CD4-positive, alpha-beta T cell treated with Interleukin-1 beta for 1 hour (primary cell): ENCODE results near the gene PRELID1.
"Not testable (repeated sequence)": the region's sequence is repeated elsewhere in the genome, so short reads cannot be mapped to it uniquely, and the experiment has no call there.

ENCODE experiments used
- DNase-seq, 2 donors: peaks; one replicate each; pipeline ENCODE4 v3.0.0-alpha.2; 2020 to 2022

PRELID1 gene

DNA sequence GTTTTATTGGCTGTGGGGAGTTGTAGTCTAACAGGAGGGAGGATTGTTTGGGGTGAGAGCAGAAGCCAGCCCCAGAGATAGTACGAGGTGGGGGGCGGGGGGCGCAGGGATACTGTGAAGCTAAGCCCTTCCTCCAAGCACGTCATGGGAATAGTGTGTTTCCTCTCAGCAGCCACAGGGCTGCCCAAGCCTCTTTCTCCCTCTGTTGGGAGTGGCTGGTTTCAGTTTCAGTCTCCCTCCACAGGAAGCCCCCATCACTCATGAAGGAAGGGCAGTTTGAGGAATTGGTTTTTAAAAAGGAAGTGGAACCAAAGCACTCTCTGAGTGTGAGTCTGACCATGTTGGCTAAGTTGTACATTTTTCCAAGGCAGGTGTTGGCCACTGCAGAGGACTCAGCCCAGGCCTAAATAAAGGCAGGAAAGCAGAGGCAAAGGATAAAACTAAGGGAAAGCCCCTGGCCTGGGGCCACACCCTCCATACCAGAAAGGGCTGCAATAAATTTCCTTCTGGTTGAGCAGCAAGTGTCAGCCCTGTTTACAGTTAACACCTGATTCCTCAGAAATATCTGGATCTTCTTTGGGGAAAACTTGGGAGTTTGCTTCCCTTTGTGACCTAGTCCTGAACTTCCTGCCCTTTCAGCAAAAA is 3.2 kb upstream of the PRELID1 start:
- DNase-seq = peak; percentile 76 to 79

DNA sequence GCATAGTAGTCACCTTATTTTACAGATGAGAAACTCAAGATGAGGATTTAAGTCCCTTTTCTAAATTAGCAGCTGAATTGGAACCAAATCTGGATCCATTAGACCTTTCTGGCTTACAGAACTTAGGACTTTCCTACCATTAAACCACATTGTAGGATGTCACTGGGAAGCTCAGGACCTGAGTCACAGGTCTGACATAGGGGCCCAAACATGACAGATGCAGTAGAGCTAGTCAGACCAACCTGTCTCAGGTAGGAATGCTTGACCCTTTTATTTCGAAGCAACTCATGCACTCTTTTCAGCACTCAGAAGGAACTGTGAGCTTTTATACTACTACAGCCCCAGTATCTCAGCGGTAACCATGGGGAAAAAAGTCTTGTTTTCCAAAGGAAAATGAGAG is 2.6 kb upstream of the PRELID1 start:
- no peak for DNase-seq

DNA sequence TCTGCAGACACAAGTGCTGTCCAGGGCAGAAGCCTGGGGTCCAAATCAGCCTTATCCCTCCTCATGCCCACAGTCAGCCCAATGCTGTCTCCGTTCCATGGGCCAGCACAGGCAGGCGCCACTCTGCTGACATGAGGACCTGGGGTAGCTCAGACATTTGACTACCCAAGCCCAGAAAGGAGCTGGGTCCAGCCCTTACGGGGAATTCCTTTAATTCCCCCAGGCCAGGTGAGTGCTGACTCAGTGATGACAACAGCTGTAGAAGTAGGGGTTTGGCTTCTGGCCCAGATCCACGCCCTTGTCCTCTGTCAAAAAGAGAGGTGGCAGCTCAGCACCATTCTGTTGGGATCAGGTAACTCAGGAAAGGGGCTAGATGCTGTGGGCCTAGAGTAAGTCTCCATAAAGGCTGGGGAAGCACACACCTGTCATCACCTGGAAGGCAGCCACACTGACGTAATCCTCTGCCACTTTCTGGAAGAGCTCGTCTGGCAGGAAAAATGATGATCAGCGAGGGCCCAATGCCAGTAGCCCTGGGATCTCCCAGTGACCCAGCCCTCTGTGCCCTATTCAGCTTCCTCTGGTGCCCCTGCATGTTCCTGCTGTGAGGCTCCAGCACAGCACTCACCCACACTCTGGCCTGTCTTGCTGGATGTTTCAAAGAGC is 2.0 kb upstream of the PRELID1 start:
- DNase-seq = no peak

DNA sequence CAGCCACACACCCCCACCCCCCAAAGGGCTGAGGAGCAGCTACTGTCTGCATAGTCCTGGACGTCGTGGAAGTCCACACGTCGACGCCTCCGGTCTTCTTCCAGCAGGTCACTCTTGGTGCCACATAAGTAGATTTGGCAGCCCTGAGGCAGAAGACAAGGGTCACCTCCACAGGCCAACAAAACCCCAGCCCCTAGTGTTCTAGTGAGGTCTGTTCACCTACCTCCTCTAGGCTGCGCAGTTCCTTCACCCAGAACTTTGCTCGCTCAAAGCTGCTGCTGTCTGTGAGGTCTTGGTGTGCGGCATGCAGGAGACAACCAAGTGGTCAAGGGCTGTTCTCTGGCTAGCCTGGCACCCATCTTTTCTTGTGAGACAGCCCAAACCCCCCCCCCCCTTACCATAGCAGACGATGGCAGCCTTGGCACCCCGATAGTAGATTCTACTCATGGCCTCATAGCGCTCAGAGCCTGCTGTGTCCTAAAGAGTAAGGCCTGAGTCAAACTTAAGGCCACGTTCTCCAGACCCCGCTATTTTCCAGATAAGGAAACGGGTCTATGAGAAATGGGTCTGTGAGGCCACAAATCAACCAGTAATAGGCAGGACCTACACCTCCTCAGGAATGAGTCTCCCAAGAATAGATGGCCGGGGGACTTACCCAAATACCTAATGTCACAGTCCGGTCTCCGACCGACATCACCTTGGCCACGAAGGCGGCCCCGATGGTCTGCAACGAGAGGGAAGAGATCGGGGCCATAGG is 1.1 kb upstream of the PRELID1 start:
- no peak for DNase-seq

DNA sequence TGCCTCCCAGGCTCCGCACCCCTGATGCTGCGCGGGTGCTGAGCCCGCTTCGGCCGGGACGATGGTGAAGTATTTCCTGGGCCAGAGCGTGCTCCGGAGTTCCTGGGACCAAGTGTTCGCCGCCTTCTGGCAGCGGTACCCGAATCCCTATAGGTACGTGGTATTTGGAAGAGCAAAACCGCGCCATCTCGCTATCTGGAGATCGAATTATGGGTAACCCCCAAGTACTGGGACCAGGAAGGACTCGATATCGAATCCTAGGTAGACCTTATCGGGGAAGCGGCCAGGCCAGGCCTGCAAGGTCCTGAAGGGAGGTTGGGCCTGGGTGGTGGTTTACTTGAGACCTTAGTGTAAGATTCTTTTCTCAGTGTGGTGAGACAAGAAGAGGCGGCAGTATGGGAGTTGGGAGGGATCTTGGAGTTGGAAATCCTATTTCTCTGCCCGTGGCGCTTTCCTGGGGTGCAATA is 359 bp downstream of the PRELID1 start:
- DNase-seq = no peak

DNA sequence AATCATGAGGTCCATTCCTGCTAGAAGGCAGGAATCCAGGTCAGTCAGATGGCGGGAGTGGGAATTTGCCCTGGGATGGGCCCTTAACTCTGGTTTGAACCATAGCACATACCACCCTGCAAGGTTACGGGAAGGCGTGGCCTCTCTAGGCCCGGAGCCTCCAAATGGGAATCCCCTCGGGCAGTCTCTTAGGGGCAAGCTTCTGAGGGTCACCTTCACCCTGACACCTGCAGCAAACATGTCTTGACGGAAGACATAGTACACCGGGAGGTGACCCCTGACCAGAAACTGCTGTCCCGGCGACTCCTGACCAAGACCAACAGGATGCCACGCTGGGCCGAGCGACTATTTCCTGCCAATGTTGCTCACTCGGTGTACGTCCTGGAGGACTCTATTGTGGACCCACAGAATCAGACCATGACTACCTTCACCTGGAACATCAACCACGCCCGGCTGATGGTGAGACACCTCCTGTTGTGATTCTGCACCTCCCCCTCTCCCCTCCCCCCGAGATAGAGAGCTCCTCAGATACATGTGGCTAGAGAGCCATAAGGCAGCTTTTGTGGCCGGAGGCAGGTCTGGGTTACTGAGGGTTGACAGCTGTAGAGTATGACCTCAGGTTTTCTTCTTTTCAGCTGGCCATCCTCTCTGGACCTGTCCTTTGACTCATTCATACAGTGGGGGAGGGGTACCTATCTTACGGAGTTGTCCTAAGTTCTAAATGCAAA is 957 bp downstream of the PRELID1 start:
- DNase-seq = no peak

DNA sequence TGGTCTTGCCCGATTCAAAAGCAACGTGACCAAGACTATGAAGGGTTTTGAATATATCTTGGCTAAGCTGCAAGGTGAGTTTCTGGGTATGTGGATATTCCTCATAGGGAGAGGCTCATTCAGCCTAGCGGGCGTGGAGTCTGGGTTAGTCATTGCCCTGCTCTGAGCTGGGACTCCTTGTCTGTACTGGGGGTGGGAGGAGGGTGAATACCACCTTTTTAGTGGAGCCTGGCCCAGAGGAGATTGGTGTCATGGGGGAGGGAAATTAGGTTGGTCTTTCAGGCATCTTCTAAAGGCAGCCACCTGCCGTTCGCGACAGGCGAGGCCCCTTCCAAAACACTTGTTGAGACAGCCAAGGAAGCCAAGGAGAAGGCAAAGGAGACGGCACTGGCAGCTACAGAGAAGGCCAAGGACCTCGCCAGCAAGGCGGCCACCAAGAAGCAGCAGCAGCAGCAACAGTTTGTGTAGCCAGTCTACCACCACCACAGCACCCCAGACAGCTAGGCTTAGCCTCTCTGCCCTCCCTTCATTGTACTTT is 2.6 kb downstream of the PRELID1 start:
- not testable (repeated sequence) for DNase-seq

DNA sequence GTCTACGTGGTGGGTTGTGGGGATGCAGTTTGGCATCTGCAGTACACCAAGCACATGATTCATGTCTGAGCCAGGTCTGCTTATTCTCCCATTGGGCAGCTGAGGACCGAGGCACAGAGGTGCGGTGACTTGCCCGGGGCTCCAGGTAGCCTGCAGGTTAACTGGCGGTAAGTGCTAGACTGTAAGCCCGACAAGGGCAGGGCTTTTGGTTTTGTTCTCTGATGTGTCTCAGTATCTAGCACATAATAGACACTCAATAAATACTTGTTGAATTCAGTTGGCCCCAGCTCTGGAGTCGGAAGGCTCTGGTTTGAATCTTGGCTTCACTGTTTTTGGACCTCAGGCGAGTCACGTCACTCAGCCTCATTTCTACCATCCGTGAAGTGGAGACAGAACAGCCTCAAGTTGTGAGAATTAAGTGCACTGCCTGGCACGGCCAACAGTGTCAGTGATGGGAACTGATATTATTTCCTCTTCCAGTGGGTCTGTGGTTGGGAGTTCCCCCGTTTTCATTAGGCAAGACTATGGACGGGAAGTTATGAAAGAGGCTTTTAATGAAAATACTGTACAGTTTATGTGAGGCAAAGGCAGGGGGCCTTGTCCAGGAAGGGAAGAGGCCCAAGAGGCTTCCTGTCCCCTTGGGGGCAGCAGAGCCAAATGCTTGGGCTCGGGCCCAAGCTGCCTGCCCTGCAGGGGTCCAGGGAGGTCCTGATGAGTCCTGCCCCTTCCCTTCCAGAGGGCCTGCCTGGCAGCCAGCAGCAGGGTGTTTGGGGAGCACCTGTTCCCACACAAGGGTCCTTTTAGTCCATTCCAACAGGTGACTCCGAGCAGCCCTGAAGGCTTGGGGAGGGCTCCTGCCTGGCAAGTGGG is 3.3 kb downstream of the PRELID1 start:
- DNase-seq = peak in 1 of 2 donors; percentile 69

DNA sequence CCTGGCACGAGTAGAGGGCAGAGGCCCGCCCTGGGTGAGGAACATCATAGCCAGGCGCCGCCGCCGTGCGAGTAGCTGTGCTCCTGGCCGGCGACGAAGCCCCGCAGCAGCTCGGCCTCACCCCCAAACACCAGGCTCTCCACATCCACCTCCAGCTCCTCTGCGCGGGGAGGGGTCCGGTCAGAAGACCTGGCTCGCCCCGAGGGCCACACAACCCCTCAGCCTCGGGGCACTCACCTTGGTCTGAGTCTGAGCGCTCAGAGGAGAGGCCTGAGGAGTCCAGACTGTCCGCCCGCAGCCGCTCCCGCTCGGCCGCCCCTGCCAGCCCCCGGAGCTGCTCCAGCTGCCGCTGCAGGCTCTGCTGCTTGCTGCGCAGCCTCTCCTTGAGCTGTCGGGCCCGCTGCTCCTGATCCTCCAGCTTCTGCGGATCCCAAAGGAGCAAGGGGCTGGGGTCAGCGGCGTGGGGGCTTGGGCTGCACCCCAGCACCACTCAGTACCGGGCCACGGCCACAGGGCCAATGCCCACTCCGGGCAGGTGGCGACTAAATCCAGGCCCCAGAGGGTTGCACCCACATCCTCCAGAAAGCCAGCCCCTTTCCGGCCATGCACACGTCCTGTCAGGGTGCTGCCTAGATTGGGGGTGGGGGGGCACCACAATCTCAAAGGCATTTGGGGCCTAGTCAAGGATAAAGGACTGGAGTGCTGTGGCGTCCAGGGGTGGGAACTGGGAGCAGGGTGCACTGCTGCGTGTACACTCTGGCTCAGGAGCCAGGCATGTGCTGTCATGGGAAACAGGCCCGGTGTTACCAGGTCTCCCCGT is 4.2 kb downstream of the PRELID1 start:
- DNase-seq = no peak

DNA sequence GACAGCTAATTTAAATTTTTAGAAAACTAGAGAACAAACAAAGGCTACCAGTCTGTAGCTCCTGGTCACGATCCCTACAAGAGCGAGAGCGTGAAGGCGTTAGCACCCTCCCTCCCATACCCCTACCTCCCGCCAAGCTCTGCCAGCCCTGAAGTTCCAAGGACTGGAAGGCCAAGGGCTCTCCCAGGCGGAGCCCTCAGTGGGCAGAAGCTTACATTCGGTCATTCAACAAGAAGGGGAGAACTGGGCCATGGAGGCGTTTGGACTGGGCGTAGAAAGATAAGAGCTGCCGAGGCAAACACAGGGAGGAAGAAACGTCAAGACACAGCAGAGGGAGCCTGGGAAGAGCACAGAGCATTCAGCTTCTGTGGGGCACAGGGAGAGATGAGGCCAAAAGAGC is 5.1 kb downstream of the PRELID1 start:
- no peak for DNase-seq

DNA sequence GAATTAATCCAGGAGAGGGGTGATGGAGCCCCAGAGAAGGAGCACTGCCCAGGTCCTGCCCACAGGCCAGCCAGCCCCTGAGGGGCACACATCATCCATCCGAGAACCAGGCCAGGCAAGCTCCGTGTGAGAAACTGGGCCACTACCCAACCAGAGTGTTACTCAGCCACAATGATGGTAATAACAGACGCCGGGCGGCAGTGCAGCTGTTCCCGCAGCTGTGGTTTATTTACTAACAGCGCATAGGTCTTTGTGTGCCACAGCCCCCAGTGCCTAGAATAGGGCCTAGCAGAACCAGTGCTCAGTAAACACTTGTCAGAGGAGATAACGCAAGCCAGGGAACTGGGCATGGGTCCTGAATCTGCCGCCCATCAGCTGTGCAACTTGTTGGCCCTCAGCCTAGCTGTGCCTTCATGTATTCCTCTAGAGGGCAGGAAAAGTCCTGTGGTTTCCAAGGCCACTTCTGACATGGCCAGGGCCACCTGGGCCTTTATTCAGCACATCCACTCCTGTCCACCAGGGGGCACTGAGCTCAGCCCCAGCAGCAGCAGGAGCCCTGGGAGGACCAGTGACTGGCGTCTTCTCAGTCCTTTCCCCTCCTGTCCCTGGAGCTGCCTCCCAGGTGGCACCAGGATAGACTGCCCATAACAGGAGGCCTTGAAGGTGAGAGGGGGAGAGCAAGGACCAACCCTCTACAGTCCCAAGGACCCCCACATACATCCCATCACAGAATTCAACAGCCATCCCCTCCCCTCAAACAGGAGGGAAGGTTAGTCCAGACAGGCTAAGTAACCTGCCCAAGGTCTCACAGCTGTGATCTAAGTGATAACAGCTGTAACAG is 6.0 kb downstream of the PRELID1 start:
- DNase-seq = peak; percentile 73 to 77

DNA sequence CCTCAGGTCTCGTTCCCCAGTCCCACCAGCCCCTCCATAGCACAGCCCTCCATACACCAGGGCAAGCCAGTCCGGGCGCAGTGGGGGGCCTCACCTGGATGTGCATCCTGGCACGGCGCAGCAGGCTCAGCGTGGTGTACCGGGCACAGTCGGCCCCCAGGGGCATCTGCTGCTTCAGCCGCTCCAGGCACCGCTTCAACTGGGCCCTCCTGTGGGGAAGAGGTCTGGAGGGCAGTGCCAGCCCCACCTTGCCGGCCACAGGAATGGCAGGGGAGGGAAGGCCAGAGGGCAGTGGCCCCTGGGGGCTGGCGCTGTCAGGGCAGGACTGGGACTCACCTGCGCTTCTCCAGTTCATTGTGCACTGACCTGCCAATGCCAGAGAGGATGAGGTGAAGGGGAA is 6.7 kb downstream of the PRELID1 start:
- no peak for DNase-seq

DNA sequence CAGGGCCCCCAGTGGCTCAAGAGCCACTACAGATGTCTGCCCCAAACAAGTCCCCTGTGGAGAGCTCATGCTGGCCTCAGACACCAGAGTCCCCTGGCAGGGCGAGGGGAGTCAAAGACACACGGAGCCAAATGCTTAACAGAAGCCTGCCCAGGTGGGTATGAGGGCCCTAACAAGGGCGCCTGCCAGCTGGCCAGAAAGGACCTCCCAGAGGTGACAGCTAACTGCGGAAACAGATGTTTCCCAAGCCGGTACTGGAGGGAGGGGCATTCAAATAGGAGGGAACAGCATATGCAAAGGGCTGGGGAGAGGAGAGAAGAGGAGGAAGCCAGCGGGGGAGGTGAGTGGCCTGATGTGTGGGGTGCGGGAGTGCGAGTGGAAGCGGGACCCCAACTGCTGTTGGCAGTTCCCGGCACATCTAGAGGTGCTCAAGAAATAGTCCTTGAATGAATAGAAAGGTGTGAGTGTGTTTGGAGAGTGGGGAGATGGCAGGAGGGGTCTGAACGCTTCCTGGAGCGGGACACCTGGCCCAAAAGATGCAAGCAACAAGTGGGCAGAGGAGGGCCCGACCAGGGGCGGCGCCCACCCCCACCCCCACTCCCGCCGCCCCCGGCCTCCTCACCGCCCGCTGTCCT is 7.3 kb downstream of the PRELID1 start:
- DNase-seq = peak in 1 of 2 donors; percentile 58

DNA sequence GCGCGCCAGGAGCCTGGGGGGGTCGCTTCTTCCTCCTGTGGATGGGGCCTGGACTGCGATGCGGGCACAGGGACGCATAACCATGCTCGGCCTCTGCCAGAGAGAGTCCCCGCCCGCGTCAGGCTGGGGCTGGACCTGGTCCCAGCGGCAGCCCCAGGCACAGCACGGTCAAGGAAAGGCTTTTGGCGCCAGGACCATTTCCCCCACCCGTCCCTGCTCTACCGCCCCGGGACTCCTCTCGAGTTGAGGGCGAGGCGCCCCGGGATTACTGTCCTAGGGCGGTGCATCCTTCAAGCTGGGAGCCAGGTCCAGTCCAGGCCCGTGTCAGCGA is 7.8 kb downstream of the PRELID1 start:
- DNase-seq = no peak

DNA sequence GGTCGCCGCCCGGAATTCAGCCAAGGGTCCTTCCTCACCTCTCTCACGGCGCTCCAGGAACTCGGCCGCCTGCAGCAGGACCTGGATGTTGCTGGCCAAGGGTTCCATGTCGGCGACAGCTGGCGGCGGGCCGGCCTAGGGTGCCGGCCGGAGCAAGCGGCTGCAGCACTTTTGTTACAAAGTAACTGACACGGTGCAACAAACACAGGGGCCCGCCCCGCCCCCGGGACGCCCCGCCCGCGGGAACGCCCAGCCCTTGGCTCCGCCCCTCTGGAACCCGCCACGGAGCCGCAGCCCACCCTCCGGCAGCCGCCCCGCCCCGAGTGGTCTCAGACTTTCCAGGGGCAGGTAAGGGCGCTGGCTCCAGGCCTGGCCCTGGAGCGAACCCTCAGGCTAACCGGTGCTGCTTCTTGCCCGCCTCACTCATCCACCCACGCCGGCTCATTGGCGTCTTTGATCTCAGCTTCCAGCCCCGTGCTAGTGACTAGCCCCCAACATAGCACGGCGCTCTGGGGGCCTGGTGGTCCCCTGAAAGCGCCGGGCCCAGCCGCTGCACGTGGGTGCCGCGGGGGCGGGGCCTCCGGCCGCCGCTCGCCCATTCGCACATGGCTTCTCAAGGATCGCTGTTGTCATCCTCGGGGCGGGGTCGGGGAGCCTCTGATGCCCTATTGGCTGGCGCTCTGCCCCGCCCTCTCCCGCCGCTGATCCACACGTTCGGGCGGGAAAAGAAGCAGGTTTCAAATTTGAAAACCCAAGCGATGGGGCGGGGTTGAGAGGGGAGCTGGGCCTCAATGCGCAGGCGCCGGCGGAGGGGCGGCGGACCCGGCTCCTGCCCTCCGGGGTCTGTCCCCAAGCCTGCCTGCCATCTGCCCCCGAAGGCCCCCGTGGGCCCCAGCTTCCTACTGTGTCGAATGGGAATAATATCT is 8.4 kb downstream of the PRELID1 start, which contains the start of gene MXD3:
Gene MXD3, minus strand, starts transcription at position 176 of the 926 bp plus-strand sequence. Its CDS starts 68 bp downstream, at position 108.
- DNase-seq = peak; percentile 96

DNA sequence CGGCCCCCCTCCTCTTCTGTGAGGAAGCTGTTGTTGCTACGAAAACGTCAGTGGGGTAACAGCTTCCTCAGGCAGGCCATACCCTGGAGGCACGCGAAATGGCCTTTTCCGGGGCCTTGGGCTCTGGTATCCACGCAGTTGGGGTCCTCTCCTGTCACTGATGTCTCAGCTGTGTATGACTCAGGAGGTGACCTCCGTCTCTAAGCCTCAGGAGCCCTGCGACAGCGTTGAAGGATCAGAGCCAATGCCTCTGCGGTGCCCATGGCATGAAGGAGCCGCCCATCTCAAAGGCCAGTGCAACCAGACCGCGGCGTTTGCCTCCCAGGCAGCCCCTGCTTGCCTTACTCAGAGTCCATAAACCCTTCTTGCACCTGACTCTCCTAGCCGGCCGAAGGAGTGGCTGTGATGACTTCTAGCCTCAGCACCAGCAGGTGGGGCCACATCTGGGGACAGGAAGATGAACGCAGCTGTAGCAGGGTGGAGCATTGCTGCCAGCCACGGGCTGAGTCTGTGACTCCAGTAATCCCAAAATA is 9.1 kb downstream of the PRELID1 start:
- DNase-seq = no peak

DNA sequence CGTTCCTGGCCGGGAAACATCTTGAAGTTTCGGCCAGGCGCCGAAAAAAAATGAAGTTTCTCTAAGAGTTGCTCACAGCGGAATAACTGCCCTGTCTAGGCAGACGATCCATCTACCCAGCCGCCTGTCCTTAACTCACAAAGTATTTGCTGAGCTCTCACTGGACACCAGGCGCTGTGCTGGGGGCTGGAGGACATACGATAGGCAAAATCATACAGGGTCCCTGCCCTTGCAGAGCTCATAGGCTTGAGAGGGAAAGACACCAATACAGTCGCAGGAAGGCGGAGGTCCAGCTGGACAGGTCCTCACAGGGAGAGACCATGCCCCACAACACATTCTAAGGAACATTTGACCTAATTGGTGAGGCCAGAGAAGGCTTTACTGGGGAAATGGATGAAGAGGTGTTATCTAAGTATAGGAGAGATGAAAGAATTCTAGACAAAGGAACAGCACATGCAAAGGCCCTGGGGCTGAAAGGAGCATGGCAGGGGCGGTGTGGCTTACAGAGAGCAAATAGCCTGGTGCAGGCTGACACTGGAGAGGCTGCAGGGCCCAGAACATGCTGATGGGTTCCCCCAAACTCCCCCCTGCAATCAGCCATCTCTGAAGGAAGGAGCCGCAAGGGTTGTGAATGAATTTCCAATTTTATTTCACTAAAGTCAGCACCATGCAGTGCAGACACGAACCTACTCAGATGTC is 10.1 kb downstream of the PRELID1 start:
- no peak for DNase-seq
